WTC11 (cell line): Measurements from ENCODE around the gene MADCAM1.

ENCODE experiments used
- JUN ChIP-seq: sonication (generic); formaldehyde crosslinking; IDR thresholded peaks from 2 replicates; pipeline ENCODE4 v1.8.0; 2023; ENCODE audit warnings: mild to moderate bottlenecking, missing genetic modification reagents
- MXD4 ChIP-seq: fragments of 250-450 bp; sonication (Bioruptor Pico); IDR thresholded peaks from 2 replicates; pipeline ENCODE4 v1.8.0; 2021; ENCODE audit warnings: mild to moderate bottlenecking, moderate library complexity, borderline replicate concordance
- NFYB ChIP-seq: sonication (generic); formaldehyde crosslinking; conservative IDR thresholded peaks from 2 replicates; pipeline ENCODE4 v1.8.0; 2022; ENCODE audit warnings: low read depth, missing genetic modification reagents
- RELA ChIP-seq: sonication (generic); formaldehyde crosslinking; IDR thresholded peaks from 2 replicates; pipeline ENCODE4 v1.8.1; 2022; ENCODE audit warnings: missing genetic modification reagents, mild to moderate bottlenecking, borderline replicate concordance
- SMAD4 ChIP-seq: sonication (generic); formaldehyde crosslinking; IDR thresholded peaks from 2 replicates; pipeline ENCODE4 v1.8.0; 2022; ENCODE audit warnings: mild to moderate bottlenecking, missing genetic modification reagents
- SP1 ChIP-seq: sonication (generic); formaldehyde crosslinking; conservative IDR thresholded peaks from 2 replicates; pipeline ENCODE4 v1.8.1; 2022; ENCODE audit warnings: missing genetic modification reagents
- TP53 ChIP-seq: sonication (generic); formaldehyde crosslinking; IDR thresholded peaks from 2 replicates; pipeline ENCODE4 v1.8.1; 2023; ENCODE audit warnings: mild to moderate bottlenecking, missing genetic modification reagents
- TF ChIP-seq, protein P1 (sequence below): fragments of 200-600 bp; IDR thresholded peaks from 2 replicates; pipeline ENCODE4 v1.8.0; 2022; ENCODE audit warnings: antibody characterized with exemption
- TF ChIP-seq, protein P2 (sequence below): sonication (generic); formaldehyde crosslinking; IDR thresholded peaks from 2 replicates; pipeline ENCODE4 v1.8.1; 2023; ENCODE audit warnings: mild to moderate bottlenecking, missing genetic modification reagents
- TF ChIP-seq, protein P3 (sequence below): sonication (generic); formaldehyde crosslinking; IDR thresholded peaks from 2 replicates; pipeline ENCODE4 v1.8.0; 2022; ENCODE audit warnings: mild to moderate bottlenecking, missing genetic modification reagents
- TF ChIP-seq, protein P4 (sequence below): fragments of 250-450 bp; sonication (Bioruptor Pico); IDR thresholded peaks from 2 replicates; pipeline ENCODE4 v2.1.2; 2022; ENCODE audit warnings: mild to moderate bottlenecking, moderate library complexity
- TF ChIP-seq, protein P5 (sequence below): fragments of 250-450 bp; sonication (Bioruptor Pico); IDR thresholded peaks from 2 replicates; pipeline ENCODE4 v1.8.0; 2021; ENCODE audit warnings: mild to moderate bottlenecking
- TF ChIP-seq, protein P6 (sequence below): sonication (generic); formaldehyde crosslinking; IDR thresholded peaks from 2 replicates; pipeline ENCODE4 v1.8.1; 2023; ENCODE audit warnings: mild to moderate bottlenecking, missing genetic modification reagents, borderline replicate concordance
- TF ChIP-seq, protein P7 (sequence below): sonication (generic); formaldehyde crosslinking; IDR thresholded peaks from 2 replicates; pipeline ENCODE4 v1.8.1; 2022; ENCODE audit warnings: low read depth, missing genetic modification reagents, borderline replicate concordance

DNA sequence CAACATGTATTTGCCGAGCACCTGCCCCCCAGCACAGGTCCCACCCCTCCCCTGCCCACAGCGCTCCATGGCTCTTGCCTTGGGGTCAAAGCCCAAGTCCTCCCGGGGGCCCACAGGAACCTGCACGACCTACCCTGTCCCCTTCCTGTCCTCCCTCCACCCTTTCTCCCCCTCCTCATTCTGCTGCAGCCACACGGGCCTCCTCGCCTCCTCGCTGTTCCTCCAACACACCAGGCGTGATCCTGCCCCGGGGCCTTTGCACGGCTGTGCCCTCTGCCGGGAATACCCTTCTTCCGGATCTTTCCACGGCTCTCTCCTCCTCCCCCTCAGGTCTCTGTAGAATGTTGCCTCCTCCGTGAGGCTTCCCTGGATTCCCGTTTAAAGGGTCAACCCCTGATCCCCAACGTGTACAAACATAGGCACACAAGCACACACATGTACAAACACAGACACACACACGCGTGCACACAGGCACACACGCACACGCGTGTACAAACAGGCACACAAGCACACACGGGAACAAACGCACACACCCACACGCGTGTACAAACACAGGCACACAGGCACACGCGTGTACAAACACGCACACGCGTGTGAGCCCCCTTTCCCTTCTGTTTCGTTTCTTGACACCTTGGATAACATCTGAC, 2.8 kb downstream of the MADCAM1 start:
- TF ChIP-seq, protein P1, sequence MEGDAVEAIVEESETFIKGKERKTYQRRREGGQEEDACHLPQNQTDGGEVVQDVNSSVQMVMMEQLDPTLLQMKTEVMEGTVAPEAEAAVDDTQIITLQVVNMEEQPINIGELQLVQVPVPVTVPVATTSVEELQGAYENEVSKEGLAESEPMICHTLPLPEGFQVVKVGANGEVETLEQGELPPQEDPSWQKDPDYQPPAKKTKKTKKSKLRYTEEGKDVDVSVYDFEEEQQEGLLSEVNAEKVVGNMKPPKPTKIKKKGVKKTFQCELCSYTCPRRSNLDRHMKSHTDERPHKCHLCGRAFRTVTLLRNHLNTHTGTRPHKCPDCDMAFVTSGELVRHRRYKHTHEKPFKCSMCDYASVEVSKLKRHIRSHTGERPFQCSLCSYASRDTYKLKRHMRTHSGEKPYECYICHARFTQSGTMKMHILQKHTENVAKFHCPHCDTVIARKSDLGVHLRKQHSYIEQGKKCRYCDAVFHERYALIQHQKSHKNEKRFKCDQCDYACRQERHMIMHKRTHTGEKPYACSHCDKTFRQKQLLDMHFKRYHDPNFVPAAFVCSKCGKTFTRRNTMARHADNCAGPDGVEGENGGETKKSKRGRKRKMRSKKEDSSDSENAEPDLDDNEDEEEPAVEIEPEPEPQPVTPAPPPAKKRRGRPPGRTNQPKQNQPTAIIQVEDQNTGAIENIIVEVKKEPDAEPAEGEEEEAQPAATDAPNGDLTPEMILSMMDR, result no peak
- TF ChIP-seq, protein P2, sequence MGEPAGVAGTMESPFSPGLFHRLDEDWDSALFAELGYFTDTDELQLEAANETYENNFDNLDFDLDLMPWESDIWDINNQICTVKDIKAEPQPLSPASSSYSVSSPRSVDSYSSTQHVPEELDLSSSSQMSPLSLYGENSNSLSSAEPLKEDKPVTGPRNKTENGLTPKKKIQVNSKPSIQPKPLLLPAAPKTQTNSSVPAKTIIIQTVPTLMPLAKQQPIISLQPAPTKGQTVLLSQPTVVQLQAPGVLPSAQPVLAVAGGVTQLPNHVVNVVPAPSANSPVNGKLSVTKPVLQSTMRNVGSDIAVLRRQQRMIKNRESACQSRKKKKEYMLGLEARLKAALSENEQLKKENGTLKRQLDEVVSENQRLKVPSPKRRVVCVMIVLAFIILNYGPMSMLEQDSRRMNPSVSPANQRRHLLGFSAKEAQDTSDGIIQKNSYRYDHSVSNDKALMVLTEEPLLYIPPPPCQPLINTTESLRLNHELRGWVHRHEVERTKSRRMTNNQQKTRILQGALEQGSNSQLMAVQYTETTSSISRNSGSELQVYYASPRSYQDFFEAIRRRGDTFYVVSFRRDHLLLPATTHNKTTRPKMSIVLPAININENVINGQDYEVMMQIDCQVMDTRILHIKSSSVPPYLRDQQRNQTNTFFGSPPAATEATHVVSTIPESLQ (CRISPR knock-in tag), result no peak
- TF ChIP-seq JUN (CRISPR knock-in tag) (no peak), SMAD4 (CRISPR knock-in tag) (no peak), NFYB (CRISPR knock-in tag) (no peak), TP53 (CRISPR knock-in tag) (no peak), SP1 (CRISPR knock-in tag) (no peak), RELA (CRISPR knock-in tag) (no peak), MXD4 (CRISPR knock-in tag) (no peak)
- TF ChIP-seq, protein P3, sequence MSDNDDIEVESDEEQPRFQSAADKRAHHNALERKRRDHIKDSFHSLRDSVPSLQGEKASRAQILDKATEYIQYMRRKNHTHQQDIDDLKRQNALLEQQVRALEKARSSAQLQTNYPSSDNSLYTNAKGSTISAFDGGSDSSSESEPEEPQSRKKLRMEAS, result no peak
- TF ChIP-seq, protein P4, sequence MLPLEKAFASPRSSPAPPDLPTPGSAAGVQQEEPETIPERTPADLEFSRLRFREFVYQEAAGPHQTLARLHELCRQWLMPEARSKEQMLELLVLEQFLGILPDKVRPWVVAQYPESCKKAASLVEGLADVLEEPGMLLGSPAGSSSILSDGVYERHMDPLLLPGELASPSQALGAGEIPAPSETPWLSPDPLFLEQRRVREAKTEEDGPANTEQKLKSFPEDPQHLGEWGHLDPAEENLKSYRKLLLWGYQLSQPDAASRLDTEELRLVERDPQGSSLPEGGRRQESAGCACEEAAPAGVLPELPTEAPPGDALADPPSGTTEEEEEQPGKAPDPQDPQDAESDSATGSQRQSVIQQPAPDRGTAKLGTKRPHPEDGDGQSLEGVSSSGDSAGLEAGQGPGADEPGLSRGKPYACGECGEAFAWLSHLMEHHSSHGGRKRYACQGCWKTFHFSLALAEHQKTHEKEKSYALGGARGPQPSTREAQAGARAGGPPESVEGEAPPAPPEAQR (CRISPR knock-in tag), result no peak
- TF ChIP-seq, protein P5, sequence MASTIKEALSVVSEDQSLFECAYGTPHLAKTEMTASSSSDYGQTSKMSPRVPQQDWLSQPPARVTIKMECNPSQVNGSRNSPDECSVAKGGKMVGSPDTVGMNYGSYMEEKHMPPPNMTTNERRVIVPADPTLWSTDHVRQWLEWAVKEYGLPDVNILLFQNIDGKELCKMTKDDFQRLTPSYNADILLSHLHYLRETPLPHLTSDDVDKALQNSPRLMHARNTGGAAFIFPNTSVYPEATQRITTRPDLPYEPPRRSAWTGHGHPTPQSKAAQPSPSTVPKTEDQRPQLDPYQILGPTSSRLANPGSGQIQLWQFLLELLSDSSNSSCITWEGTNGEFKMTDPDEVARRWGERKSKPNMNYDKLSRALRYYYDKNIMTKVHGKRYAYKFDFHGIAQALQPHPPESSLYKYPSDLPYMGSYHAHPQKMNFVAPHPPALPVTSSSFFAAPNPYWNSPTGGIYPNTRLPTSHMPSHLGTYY (CRISPR knock-in tag), result no peak
- TF ChIP-seq, protein P6, sequence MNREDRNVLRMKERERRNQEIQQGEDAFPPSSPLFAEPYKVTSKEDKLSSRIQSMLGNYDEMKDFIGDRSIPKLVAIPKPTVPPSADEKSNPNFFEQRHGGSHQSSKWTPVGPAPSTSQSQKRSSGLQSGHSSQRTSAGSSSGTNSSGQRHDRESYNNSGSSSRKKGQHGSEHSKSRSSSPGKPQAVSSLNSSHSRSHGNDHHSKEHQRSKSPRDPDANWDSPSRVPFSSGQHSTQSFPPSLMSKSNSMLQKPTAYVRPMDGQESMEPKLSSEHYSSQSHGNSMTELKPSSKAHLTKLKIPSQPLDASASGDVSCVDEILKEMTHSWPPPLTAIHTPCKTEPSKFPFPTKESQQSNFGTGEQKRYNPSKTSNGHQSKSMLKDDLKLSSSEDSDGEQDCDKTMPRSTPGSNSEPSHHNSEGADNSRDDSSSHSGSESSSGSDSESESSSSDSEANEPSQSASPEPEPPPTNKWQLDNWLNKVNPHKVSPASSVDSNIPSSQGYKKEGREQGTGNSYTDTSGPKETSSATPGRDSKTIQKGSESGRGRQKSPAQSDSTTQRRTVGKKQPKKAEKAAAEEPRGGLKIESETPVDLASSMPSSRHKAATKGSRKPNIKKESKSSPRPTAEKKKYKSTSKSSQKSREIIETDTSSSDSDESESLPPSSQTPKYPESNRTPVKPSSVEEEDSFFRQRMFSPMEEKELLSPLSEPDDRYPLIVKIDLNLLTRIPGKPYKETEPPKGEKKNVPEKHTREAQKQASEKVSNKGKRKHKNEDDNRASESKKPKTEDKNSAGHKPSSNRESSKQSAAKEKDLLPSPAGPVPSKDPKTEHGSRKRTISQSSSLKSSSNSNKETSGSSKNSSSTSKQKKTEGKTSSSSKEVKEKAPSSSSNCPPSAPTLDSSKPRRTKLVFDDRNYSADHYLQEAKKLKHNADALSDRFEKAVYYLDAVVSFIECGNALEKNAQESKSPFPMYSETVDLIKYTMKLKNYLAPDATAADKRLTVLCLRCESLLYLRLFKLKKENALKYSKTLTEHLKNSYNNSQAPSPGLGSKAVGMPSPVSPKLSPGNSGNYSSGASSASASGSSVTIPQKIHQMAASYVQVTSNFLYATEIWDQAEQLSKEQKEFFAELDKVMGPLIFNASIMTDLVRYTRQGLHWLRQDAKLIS, result no peak
- TF ChIP-seq, protein P7, sequence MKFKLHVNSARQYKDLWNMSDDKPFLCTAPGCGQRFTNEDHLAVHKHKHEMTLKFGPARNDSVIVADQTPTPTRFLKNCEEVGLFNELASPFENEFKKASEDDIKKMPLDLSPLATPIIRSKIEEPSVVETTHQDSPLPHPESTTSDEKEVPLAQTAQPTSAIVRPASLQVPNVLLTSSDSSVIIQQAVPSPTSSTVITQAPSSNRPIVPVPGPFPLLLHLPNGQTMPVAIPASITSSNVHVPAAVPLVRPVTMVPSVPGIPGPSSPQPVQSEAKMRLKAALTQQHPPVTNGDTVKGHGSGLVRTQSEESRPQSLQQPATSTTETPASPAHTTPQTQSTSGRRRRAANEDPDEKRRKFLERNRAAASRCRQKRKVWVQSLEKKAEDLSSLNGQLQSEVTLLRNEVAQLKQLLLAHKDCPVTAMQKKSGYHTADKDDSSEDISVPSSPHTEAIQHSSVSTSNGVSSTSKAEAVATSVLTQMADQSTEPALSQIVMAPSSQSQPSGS, result no peak
